NCI-H1048 (cell line): ENCODE data around the gene HLF.
"Not testable (repeated sequence)": the region's sequence is repeated elsewhere in the genome, so short reads cannot be mapped to it uniquely, and the experiment has no call there.

ENCODE experiments used
- DNase-seq: peaks from one replicate; lab custom pipeline; 2025; lab: John Stamatoyannopoulos, UW

HLF gene

DNA sequence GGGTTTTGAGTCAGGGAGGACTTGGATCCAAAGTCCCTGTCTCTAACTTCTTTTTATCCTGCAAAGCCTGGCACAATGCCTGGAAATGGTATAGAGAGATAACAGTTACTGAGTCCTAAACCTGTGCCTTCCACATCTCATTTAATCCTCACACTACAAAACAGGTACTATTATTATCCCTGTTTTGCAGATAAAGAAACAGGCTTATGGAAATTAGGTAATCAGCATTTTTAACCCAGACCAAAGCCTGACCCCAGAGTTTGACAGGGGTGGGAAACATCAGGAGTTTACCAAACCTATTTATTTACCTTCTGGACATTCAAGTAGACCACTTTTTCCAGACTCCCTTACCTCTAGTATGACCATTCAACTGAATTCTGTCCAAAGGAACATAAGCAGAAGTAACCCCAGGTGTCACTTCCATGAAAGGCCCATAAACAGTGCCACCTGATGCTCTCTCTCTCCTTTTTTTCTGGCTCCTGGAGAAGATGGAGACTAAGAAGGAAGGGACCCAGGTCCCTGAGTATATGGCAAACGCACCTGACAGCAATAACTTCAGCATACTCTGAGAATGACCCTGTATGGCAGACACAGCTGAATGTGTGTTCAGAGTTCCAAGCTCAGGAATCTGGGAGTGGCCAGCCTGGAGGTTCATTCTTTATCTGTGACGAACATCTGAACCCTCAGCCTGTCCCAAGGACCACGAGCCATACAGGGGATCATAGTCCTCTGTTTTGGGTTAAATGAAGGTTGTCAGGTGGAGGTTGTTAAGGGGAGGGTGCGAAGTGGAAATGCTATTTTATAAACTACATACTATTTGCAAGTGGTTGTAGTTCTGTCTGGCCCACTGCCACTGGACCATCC is 62.7 kb downstream of the HLF start:
- DNase-seq = no peak

DNA sequence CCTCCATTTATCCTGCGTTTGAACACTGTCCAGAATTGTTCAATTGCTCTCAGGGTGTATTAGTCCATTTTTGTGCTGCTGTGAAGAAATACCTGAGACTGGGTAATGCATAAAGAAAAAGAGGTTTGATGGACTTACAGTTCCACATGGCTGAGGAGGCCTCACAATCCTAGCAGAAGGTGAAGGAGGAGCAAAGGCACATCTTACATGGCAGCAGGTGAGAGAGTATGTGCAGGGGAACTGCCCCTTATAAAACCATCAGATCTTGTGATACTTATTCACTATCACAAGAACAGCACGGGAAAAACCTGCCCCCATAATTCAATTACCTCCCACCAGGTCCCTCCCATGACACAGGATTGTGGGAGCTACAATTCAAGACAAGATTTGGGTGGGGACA is 63.8 kb downstream of the HLF start:
- not testable (repeated sequence) for DNase-seq

DNA sequence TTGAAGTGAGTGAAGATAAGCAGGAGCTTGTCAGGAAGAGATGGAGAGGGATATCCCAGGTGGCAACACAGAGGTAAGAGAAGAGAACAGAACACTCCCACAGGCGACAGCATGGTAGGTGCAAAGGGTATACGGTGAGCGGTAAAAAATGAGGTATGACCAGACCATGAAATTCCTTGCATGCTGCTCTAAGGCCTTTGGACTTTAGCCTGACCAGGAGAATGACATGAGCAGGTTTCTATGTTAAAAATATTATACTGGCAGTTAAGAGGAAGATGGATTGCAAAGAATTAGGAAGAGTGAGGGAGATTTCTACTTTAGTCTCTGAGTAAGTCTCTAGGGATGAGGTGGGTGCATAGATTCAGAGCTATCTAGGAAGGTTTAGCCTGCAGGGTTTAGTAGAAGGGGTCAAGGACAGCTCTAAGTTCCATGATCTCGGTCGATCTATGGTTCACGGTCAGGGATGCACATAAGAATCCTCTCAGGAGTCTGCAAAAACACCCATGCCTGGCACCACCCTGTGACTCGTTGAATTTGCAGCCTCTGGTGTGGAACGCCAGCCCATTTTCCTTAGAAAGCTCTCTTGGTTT is 65.7 kb downstream of the HLF start:
- no peak for DNase-seq

DNA sequence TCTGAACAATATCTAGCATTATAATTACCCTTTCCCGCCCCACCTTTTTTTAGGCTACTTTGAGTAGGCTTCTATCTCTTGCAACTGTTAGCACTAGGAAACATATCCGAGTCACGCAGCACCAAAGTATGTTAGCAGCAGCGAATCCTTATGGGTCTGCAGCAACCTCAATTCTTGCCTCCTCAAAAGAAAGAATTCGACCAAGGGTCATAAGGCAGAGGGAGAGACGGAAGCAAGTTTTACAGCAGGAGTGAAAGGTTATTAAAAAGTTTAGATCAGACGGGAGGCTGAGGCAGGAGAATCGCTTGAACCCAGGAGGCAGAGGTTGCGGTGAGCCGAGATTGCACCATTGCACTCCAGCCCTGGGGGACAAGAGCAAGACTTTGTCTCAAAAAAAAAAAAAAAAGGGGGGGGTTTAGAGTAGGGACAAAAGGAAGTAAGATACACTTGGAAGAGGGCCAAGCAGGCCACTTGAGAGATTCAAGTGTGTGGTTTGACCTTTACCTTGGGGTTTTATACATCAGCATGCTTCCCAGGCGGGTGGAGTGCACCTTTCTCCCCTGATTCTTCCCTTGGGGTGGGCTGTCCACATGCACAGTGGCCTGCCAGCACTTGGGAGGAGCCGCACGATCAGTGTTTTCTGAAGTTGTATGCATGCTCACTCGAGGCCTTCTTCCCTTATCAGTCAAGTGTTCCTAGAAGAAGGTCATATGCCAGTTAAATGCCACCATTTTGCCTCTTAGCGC is 67.7 kb downstream of the HLF start:
- DNase-seq = no peak

DNA sequence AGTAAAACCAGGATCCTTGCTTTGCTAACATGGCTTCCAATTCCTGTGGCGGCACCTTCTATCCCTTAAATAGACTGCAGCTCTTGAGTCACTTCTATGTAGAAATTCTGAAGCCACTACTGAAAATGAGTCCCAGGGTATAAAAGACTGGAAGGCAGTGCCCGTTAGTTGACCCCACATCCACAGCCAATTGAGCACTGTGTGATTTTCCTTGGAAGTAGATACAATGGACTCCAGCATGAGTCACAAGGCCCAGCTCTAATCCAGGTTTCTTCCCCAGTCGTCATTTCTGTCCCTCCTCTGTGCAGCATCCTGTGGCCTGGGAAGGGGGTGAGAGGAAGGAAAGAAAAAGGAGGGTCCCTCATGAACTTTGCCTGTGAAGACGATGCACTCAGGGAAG is 69.5 kb downstream of the HLF start:
- DNase-seq = no peak

DNA sequence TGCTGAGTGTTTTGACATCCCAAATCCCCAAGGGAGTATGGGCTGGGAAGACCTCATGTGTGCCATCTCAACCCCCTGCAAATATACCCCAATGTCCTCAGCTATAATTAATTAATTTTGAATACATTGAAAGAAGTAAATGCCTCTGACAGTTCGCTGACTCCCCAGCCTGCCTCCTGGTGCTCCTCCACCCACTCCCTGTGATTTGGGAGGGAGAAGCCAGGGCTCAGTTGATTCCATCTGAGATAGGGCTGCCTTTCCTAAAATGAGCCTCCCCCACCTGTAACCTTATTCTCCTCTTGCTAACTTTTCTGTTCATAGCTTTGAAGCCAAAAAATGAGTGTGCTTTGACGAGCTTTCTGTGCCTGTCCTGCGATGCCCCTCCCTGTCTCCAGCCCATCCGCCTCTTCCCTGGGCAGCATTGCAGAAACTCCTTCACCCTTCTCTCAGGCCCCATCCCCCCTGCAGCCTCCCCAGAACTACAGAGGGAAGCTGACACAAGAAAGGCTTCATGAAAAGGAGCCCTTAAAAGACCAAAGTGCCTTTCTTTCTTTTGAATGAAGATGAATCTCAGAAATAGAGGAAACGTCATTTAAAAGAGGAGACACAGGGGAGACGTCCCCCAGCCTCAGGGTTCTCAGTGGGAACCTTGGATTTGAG is 70.3 kb downstream of the HLF start:
- DNase-seq = no peak

DNA sequence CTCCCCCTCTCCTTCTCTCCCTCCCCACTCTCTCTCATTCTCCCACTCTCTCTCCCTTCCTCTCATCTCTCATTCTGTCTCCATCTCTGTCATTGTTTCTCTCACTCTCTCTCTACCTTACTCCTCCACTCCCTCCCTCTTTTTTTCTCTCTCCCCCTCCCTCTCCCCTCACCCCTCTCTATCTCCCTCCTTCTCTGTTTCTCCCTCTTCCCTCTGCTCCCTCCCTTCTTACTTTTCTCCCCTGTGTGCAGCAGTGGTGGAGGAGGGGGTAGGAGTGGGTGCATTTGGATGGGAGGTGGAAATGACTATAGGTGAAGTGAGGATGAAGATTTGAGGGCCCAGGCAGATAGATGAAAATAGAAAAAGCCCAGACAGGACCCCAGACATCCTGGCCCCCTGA is 70.9 kb downstream of the HLF start:
- DNase-seq = no peak

DNA sequence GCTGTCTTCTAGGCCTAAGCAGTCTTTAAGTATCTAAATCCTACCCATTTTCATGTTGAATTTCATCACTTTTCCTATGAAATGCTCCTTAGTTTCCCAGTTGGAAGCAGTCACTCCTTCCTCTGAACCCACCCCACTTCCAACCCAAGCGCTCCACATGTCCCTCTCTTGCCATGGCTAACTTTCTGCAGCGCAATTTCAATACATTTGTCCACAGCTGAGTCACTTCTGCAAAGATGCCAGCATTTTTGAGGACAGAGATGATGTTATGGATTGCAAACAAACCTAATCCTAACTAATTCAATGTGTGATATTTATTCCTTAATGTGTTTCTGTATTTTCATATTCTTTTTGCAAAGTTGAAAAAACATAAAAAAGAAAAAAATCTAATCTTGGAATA is 71.7 kb downstream of the HLF start:
- no peak for DNase-seq

DNA sequence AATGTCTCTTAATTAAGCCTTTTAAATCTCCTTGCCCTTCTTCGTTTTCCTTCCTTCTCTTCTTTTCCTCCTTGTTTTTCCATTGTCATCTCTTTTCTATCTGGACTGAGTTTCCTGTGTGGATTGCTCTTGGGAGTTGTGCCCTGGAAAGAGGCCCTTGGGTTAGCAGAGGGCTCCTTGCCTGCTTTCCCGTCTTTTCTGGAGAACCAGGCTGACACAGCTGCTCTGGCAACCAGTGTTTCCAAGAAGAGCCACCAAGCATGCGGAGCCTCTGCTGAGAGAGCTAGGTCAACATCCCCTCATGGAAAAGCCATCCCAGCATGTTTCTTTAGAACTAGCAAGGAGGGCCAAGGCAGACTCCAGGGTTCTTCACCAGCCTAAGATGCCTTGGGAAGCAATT is 75.4 kb downstream of the HLF start:
- no peak for DNase-seq

DNA sequence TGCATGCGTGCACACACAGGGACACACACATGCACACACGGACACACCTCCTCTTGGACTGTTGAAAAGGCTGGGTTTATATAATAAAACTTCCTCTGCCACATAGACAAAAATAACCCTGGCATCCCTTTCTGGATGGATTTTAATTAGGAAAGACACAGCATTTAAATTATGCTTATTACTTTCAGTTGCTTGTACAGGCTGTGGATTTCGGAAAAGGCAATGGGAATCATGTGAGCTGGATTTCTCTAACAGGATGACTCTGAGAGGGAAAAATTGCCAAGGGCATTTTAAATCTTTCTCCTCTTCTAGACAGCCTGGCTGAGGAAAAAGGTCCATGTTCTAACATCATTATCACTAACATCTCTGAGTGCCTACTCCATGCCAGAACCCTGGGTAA is 75.9 kb downstream of the HLF start:
- DNase-seq = no peak

DNA sequence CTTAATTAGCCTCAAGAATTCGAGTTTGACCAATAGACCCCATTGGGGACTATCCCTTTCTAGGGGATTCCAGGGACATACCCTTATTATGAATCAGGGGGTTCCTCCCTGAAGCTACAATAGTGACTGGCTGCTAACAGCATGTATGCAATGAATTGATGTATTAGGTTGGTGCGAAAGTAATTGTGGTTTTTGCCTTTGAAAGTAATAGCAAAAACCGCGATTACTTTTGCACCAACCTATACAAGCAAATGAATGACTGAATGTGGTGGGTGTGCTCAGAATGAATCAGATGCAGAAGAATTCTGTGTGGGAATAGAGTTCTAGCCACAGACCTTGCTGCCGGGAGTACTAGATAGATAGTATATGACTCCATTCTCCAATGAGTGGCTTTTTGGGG is 76.7 kb downstream of the HLF start:
- no peak for DNase-seq

DNA sequence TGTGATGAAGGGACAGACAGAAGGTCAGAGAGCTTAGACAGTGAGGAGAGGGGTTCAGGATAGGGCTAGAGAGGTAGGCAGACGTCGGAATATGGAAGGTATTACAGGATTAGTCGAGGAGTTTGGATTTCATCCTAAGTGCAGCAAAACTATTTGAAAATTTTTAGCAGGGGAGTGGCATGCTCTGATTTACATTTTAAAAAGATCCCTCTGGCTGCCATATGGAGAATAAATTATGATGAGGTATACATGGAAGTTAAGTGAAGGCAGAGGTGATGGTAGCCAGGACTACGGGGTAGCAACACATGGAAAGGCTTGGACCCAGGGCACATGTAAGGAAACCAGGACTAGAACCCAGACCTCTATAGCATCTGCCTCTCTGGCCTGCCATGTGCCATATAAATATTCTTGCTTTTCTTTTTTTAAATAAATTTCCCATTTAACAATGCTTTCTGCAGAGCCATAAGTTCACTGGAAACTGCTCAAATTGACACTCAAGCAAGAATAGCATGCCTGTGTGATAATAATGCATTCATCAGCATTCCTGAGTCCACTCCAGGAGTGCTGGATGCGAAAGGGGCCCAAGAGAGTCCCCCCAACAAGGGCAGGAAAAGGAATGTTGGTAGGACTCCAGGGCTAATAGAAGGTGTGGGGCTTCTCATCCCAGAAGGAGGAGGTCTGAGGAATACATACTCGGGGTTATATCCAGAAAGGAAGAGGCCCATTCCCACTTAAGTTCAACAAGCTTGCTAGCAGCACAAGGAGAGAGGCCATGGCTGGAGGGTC is 78.2 kb downstream of the HLF start:
- no peak for DNase-seq

DNA sequence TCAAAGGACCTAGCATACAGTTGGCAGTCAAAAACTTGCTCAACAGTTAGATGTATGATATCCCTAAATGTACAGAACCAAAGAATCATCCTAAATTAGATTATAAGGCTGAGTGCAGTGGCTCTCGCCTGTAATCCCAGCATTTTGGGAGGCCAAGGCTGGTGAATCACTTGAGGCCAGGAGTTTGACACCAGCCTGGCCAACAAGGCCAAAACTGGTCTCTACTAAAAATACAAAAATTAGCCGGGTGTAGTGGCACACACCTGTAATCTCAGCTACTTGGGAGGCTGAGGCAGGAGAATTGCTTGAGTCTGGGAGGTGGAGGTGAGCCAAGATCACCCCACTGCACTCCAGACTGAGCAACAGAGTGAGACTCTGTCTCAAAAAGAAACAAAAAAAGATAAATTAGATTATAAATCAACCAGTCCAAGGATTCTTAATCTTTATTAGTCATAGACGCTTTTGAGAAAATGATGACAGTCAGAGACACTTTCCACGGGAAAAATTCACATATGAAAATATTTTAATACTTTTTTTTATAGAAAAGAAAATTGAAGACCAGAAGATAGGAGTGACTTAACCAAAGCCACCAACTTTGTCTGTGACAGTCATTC is 79.2 kb downstream of the HLF start:
- DNase-seq = no peak

DNA sequence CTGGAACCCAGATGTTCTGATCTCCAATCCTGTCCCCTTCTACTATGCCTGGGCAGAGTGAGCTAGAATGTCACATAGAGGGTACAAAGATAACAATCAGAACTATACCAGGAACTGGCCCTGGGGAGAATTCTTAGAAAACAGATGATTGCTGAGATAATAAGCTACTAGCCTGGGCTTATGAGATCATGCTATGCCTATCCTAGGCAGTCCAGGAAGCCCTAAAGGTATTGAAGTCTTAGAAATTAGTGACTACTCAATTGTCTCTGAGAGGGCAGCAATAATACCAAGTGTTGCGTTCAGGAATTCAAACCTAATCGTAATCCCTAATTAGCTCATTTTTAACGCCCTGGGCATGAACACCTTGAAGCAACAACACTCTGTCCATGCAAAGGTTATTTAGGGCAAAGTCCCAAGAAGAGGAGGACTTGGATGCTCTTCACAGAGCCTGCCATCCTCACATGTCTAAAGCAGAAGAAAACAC is 79.8 kb downstream of the HLF start:
- no peak for DNase-seq

DNA sequence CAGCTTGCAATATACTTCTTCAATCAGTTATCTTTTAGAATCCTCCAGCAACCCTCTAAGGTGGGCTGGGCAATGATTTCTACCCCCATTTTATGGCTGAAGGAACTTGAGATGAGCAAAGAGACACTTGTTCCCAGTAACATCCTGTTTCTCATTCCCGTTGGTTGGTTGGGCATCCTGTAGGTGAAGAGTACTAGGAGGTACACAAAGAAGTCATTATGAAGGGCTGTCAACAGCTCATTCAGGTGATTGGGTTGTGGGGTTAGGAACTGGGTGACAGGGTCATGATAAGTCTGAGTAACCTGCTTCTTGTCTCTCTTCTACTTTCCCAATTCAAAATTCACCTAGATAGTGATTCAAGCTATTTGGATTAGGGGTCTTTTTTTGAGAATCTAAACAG is 80.4 kb downstream of the HLF start:
- no peak for DNase-seq

DNA sequence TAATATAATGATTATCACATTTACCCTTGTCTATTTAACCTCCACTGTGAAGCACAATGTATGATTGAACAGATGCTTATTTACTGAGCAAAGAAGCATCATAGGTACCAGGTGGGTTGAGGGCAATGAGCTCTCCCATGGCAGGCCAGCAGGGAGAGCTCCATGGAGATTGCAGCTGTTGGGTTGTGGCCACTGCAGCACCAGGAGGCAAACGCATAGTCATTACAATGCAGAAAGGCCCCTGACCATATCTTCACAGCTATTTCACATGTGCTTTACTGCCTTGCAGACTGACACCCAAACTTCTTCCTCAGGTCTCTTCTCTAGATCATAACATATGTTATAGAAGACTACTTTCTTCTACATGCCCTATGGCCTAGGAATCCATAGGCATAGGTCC is 81.9 kb downstream of the HLF start:
- DNase-seq = no peak

DNA sequence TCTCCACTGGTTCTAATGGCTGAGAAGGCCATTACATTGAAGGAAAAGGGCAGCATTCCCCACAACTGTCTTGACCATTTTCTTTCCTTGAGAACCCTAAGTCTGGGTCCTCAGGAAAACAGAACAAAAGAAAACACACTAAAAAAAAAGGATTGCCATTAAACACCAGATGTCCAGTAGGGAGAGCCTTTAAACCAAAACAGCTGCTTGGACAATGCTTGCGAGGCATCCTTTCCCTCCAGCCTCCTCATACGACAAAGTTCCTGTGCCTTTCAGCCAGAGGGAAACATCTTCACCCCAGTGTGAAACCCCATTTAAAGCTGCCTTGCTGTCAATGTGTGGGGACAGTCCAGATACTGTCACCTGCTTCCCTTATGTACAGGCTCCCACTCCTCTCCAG is 82.6 kb downstream of the HLF start:
- no peak for DNase-seq

DNA sequence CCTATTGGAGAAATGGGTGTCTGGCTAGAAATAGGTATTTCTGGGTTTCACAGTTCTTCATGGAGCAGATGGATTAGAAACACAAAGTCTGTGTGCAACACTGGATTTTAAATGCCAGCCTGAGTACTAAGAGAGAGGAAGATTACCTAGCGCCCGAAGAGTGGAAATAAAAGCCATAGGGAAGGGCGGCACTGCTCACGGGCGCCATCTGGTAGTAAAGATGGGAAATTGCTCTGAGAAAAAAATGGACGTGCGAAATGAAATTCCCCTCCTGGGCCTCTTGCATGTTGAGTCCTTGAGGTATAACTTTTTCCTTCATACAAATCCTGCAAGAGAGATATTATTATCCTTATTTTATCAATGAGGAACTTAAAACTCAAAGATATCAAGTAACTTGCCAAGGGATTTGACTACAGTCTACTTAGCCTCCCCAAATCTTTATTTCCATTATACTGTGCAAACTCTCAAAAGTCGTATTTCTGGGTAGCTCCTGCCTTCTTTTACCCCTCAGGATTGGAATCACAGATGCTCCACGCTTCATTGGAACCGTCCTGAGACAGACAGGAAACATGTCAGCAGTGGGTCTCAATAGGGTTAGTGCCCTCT is 84.1 kb downstream of the HLF start:
- DNase-seq = no peak

DNA sequence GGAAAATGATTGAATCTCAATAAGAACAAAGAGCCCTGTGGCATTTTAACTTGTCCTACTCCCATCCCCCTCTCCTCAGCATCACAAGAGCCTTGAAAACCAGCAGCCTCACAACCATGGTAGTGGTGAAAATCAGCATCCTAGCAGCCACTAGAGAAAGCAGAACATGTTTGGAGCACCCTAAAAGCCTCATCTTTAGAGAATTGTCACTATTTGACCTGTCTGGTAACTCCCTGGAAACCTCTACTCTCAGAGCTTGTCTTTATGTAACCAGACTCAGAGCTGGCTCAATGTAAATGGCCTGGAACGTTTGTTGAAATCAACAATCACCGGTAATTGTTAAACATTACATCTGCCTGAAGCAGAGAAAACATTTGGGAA is 86.1 kb downstream of the HLF start:
- no peak for DNase-seq

DNA sequence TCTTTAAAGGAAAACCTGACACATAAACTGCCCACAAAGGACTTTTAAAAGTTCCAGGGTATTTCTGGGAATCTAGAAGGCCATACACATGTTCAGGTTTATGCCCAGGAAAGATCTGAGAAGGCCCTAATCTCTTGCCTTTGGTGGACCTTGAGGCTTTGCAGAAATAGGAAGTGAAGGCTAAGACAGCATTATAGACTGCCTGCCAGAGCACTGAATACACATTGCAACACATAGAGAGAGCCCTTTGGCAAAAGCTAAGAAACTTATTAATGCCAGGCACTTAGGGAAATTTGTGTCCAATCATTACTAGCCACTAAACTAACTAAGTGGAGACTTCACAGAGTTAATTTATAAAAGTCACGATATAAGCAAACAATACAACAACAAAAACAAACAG is 86.5 kb downstream of the HLF start:
- no peak for DNase-seq

DNA sequence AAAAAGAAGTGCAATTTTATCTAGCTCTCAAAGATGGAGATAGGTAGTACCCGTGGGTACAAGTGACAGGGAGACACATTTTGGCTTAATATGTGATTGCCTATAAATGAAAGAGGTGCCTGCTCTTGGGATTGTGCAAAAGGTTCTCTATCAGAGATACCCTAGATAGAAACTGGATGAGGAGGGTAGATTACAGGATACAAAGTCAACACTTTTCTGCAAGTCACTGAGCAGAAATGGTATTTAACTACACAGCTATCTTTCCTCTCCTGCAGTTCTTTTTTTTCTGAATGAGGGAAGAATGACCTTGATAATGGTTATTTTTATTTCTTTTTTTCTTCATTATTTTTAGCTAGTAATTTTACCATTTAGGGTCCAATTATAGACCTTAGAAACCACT is 89.2 kb downstream of the HLF start:
- no peak for DNase-seq
